GM13976 (cell line): ENCODE results near the gene PPP1R14B.

ENCODE experiments used
- DNase-seq: peaks from one replicate; pipeline ENCODE4 v3.0.0; 2012; ENCODE audit warnings: low spot score
- CTCF ChIP-seq: IDR thresholded peaks from 2 replicates; pipeline ENCODE4 v1.5.1; 2012; ENCODE audit warnings: borderline replicate concordance, mild to moderate bottlenecking; ENCODE audit not compliant: insufficient read depth; ENCODE audit errors: extremely low read depth, missing control alignments, control extremely low read depth
- in situ Hi-C: fragments of 300-500 bp; cut with MboI; formaldehyde crosslinking; loops from one replicate; pipeline ENCODE4 v1.12.0; 2022; ENCODE audit warnings: low sequenced_read_pairs, mixed read lengths, inconsistent platforms; ENCODE audit not compliant: unreplicated experiment

Gene PPP1R14B

GRCh38 chr11:64291262-64291751, 44.6 kb upstream of the PPP1R14B start, which contains the start of gene KCNK4:
Gene KCNK4 (plus strand): TSS chr11:64291302. CDS start chr11:64293019, 1,717 bp downstream.
- in situ Hi-C loops: loop anchor here (25.0 kb wide), 1 partner anchor 304 kb away; the partner anchor contains the start of gene OTUB1
- DNase-seq: no peak
- no peak for TF ChIP-seq CTCF

GRCh38 chr11:64290352-64291261, 43.9 kb upstream of the PPP1R14B start:
- no peak for DNase-seq
- no peak for TF ChIP-seq CTCF
- in situ Hi-C loops: loop anchor here (25.0 kb wide), 1 partner anchor 303 kb away; the partner anchor contains the start of gene OTUB1

- TF ChIP-seq CTCF: no peak
- in situ Hi-C loops: loop anchor here (25.0 kb wide), 1 partner anchor 302 kb away; the partner anchor contains the start of gene OTUB1
- no peak for DNase-seq
Observed at GRCh38 chr11:64289002-64289564, 42.3 kb upstream of the PPP1R14B start.

- no peak for DNase-seq
- in situ Hi-C loops: loop anchor here (25.0 kb wide), 1 partner anchor 301 kb away; the partner anchor contains the start of gene OTUB1
Observed at GRCh38 chr11:64288353-64288750, 41.6 kb upstream of the PPP1R14B start.

GRCh38 chr11:64287676-64288352, 41.1 kb upstream of the PPP1R14B start:
- DNase-seq: no peak
- no peak for TF ChIP-seq CTCF
- in situ Hi-C loops: loop anchor here (25.0 kb wide), 1 partner anchor 301 kb away; the partner anchor contains the start of gene OTUB1

More at GRCh38 chr11:64288353-64288750, 41.6 kb upstream of the PPP1R14B start:
- no peak for TF ChIP-seq CTCF

GRCh38 chr11:64286801-64287159, 40.0 kb upstream of the PPP1R14B start:
- TF ChIP-seq CTCF: no peak

More at GRCh38 chr11:64286801-64287159, 40.0 kb upstream of the PPP1R14B start:
- no peak for DNase-seq
- in situ Hi-C loops: loop anchor here (25.0 kb wide), 1 partner anchor 299 kb away; the partner anchor contains the start of gene OTUB1
